ENCODE results near the gene VAMP8.

VAMP8 gene

GRCh38 chr2:85577386-85578242 is at the start of gene VAMP8:
Gene VAMP8, plus strand, starts transcription at chr2:85577586. Its CDS starts 61 bp downstream, at chr2:85577647.
- Histone ChIP-seq H3K36me3 (ENCODE audit: insufficient read depth, low read length) (peaks cover 32% of the 10 kb centered on the region), H3K9ac (ENCODE audit: low read length) (peak within 1 kb of the TSS; percentile 73), H3K27me3 (ENCODE audit: insufficient read depth, low read length) (no peaks in the 10 kb centered on the region), H3K79me2 (ENCODE audit: insufficient read depth, low read length) (no peaks in the 10 kb centered on the region), H3K4me3 (ENCODE audit: low read depth, low read length, poor library complexity, severe bottlenecking) (peak within 1 kb of the TSS; percentile 71), H2AFZ (ENCODE audit: low read length) (no peak within 1 kb of the TSS), H3F3A (ENCODE audit: insufficient read depth, low read length) (no peaks in the 10 kb centered on the region), H3K9me3 (ENCODE audit: low read length) (no peaks in the 10 kb centered on the region), H3K27ac (ENCODE audit: low read depth, low read length, poor library complexity, severe bottlenecking) (peak within 1 kb of the TSS; percentile 60), H4K20me1 (ENCODE audit: insufficient read depth, low read length) (no peaks in the 10 kb centered on the region), H3K4me1 (ENCODE audit: insufficient read depth, low read length, severe bottlenecking) (peaks cover 27% of the 10 kb centered on the region), H3K9me2 (ENCODE audit: low read depth, low read length) (no peaks in the 10 kb centered on the region), H3K4me2 (ENCODE audit: low read length) (peak within 1 kb of the TSS; percentile 96)
- no peak for TF ChIP-seq CTCF (IDR thresholded peaks at IDR 0.05; ENCODE audit: low read length)

GRCh38 chr2:85527787-85528186 is 49.6 kb upstream of the VAMP8 start:
- H3K4me1 ChIP-seq (ENCODE audit: insufficient read depth, low read length, severe bottlenecking): no peaks in the 10 kb centered on the region
- no peak overlapping the region for H3K4me3 ChIP-seq (ENCODE audit: low read depth, low read length, poor library complexity, severe bottlenecking)
- H3K36me3 ChIP-seq (ENCODE audit: insufficient read depth, low read length): no peaks in the 10 kb centered on the region; the same call in 1 of the 2 replicates
- no peaks in the 10 kb centered on the region for H3F3A ChIP-seq (ENCODE audit: insufficient read depth, low read length)
- no peaks in the 10 kb centered on the region for H3K79me2 ChIP-seq (ENCODE audit: insufficient read depth, low read length)
- H3K27ac ChIP-seq (ENCODE audit: low read depth, low read length, poor library complexity, severe bottlenecking): no peak overlapping the region
- no peak overlapping the region for H3K9ac ChIP-seq (ENCODE audit: low read length)
- no peaks in the 10 kb centered on the region for H4K20me1 ChIP-seq (ENCODE audit: insufficient read depth, low read length)
- 0 out of 2 replicates have a peak, but pooled peaks cover 2% of the 10 kb centered on the region for H3K9me3 ChIP-seq (ENCODE audit: low read length)
- H3K27me3 ChIP-seq (ENCODE audit: insufficient read depth, low read length): no peaks in the 10 kb centered on the region; the same call in 1 of the 2 replicates
- H3K4me2 ChIP-seq (ENCODE audit: low read length): no peak overlapping the region
- H2AFZ ChIP-seq (ENCODE audit: low read length): no peak overlapping the region
- TF ChIP-seq CTCF (IDR thresholded peaks at IDR 0.05; ENCODE audit: low read length): no peak
- no peak for TF ChIP-seq EZH2 (IDR thresholded peaks at IDR 0.05; ENCODE audit: borderline replicate concordance, low read length)
- no peaks in the 10 kb centered on the region for H3K9me2 ChIP-seq (ENCODE audit: low read depth, low read length)

GRCh38 chr2:85528355-85528754 is 49.0 kb upstream of the VAMP8 start:
- H3K9ac ChIP-seq (ENCODE audit: low read length): no peak overlapping the region
- no peak overlapping the region for H2AFZ ChIP-seq (ENCODE audit: low read length)
- no peak overlapping the region for H3K4me3 ChIP-seq (ENCODE audit: low read depth, low read length, poor library complexity, severe bottlenecking)
- no peaks in the 10 kb centered on the region for H3F3A ChIP-seq (ENCODE audit: insufficient read depth, low read length)
- no peaks in the 10 kb centered on the region for H3K9me2 ChIP-seq (ENCODE audit: low read depth, low read length)
- no peaks in the 10 kb centered on the region for H3K79me2 ChIP-seq (ENCODE audit: insufficient read depth, low read length)
- no peaks in the 10 kb centered on the region; the same call in 1 of the 2 replicates for H3K27me3 ChIP-seq (ENCODE audit: insufficient read depth, low read length)
- no peak overlapping the region for H3K4me2 ChIP-seq (ENCODE audit: low read length)
- TF ChIP-seq EZH2 (IDR thresholded peaks at IDR 0.05; ENCODE audit: borderline replicate concordance, low read length): no peak
- TF ChIP-seq CTCF (IDR thresholded peaks at IDR 0.05; ENCODE audit: low read length): no peak
- no peaks in the 10 kb centered on the region for H4K20me1 ChIP-seq (ENCODE audit: insufficient read depth, low read length)
- 0 out of 2 replicates have a peak, but pooled peaks cover 2% of the 10 kb centered on the region for H3K9me3 ChIP-seq (ENCODE audit: low read length)
- H3K4me1 ChIP-seq (ENCODE audit: insufficient read depth, low read length, severe bottlenecking): no peaks in the 10 kb centered on the region
- no peak overlapping the region for H3K27ac ChIP-seq (ENCODE audit: low read depth, low read length, poor library complexity, severe bottlenecking)
- no peaks in the 10 kb centered on the region; the same call in 1 of the 2 replicates for H3K36me3 ChIP-seq (ENCODE audit: insufficient read depth, low read length)
